CD4-positive, alpha-beta T cell treated with Interleukin-4 for 1 hour (primary cell): ENCODE data around the gene ZNF169.
"Not testable (repeated sequence)": the region's sequence is repeated elsewhere in the genome, so short reads cannot be mapped to it uniquely, and the experiment has no call there.

Experiments
- DNase-seq, 2 donors: peaks; one replicate each; pipeline ENCODE4 v3.0.0-alpha.2; 2020 to 2022

Gene ZNF169

DNA sequence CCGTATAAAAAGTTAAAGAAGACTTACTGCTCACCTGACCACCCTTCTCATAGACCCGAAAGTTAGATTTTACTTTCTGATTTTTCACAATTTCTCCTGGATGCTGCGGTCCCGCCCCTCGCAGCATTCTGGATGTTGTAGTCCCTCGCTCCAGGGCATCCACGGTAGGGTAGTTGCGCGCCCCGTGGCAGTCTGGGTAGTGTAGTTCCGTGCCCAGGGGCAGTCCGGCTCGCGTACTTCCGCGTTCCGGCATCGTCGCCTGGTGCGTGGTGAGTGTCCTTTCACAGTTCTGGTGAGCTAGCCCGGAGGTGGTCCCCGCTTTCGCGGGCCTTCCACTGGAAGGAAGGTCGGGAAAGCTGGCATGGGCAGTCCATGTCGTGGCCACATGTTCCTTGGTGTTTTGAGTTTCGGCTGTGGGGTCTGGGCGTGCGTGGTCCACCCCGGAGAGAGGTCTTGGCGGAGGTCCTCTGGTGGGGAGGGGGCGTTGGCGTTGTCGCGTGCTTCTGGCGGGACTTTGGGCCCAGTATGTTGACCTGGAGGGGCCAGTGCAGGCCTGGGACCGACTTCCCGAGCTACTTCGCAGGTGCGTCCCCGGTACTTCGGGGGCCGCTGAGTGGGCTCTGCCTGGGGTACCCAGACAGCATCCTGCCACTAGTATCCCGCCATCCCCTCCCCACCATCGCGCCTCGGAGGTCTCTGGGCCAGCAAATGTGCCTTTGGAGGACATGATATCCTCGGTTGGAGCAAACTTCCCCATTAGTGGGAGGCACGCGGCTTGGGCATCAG, at the start of gene ZNF169:
ZNF169 (plus strand) TSS at position 222 of the 786 bp plus-strand sequence. CDS start 19,515 bp downstream, outside the sequence.
- DNase-seq: peak; percentile 89 to 90

DNA sequence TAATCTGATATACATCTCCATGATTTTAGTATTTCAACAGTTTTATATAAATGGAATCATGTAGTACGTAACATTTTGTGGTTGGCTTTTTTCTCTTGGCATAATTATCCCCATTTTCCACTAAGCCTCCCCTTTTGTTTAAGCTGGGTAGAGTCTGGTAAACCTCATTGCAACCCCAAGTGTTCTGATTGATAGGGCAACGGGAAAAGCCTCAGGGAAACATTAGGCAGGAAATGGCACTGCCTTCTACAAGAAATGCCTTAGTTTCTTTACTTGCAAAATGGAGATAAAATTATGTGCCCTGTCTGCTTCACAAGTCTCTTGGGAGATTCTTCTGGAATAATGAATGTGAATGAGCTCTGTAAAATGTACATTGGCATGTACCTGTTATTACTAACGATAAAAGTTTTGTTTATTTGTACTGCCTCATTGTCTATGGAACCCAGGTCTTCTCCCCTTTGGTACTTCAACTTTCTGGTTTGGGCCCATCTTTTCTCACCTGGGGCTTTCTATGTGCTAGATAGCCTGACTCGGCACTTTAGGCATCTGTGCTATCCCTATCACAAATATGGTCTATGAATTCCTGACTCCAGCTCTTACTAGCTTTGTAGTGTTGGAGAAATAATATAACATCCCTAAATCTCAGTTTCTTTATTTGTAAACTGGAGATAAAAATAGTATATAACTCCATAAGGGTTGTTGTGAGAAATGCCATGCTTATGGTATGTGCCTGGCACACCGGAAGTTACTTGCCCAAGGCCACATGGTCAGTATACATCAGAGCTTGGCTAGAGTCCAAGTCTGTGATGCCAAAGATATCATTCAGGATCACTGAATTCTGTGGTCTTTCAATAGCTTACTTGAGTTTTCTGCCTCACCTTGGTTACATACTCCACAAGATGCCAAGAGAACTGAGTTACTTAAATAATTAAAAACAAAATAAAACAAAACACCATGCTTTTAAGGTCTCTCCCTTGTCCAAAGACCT, 48.2 kb upstream of the ZNF169 start:
- DNase-seq: no peak

DNA sequence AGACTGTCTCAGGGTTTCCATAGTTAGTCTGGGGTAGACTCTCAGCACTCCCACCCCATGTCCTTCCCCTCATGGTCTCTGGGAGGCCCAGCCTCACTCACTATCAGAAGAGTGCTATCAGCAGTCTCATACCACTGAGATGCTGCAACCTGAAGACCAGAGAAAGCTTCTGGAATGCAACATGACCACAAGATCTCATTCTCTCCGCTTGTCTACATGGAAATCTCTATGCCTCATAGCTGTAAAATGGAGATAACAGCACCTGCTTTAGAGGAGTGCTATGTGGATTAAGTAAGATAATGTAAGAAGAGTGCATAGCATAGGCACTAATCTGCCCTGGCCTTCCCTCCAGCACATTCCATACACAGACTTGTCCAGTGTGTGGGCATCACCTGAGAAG, 47.0 kb upstream of the ZNF169 start:
- no peak for DNase-seq

DNA sequence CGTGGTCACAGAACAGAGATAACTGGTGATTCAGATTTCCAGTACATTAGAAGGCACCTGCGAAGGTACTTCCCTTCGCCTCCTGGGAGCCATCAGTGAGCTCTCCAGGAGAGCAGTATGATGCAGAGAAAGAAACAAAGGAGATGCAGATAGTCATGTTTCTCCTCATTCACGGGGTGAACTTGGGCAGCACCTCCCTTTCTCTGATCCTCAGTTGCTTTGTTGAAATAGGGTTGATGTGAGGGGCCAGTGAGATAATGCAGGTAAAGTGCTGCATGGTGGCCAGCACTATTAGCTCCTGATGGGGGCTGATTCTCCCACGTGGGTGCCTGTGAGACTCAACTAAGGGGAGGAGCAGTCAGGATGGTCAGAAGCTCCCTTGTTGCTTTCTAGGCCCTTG, 46.6 kb upstream of the ZNF169 start:
- no peak for DNase-seq

DNA sequence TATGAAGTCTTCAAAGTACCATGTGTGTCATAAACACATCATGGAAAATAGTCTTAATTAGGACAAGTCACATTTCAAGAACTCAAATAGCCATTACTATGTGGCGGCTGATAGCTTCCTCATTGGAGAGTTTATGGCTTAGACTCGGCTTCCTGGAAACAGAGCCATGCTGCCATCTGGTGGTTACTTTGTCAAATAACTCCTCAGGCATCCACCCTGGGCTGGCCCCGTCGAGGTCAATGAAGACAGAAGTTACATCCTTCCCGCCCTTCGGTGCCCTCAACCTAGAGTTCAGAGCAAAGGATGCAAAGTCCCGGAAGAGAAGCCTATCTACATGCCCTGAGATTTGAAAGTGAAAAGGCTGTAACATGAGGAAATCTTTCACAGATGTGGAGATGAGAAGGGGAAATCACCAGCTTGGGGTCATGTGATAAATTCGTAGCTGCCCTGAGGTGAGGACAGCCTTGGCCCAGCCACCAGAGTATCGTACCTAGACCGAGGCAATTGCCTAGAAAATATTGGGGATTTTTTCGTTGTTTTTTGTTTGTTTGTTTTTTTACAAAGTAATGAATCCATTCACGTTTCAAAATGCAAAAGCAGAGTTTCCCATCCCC, 45.5 kb upstream of the ZNF169 start:
- DNase-seq: peak; percentile 77 to 80

DNA sequence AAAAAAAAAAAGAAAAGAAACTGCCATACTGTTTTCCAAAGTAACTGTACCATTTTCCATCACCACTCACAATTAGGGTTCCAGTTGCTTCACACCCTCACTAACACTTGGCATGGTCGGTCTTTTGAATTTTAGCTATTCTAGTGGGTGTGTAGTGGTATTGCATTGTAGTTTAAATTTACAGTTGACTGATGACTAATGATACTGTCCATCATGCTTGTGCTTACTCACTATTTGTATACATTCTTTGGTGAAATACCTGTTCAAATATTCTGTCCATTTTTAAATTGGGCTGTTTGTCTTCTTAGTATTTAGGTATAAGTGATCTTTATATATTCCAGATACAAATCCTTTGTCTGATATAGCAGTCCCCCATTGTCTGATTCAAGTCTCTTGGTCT, 36.2 kb upstream of the ZNF169 start:
- DNase-seq: no peak

DNA sequence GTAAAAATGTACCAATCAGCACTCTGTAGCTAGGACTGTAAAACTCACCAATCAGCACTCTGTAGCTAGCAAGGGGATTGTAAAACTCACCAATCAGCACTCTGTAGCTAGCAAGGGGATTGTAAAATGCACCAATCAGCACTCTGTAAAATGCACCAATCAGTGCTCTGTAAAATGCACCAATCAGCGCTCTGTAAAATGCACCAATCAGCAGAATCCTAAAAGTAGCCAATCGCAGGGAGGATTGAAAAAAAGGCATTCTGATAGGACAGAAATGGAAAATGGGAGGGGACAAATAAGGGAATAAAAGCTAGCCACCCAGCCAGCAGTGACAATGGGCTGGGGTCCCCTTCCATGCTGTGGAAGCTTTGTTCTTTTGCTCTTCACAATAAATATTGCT, 33.7 kb upstream of the ZNF169 start:
- DNase-seq: not testable (repeated sequence)

DNA sequence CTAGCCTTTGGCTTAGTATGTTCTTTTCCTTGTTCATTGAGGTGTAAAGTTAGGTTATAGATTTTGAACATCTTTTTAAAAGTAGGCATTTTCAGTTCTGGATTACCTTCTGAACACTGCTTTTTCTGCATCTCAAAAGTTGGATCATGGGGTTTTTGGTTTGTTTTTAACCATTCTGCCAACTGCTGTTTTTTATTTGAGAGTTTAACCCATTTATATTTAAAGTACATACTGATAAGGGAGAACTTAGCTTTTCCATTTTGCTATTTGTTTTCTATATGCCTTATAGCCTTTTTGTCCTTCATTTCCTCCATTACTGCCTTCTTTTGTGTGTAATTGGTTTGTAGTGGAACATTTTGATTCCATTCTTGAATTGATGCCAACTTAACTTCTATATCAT, 30.5 kb upstream of the ZNF169 start:
- no peak for DNase-seq

DNA sequence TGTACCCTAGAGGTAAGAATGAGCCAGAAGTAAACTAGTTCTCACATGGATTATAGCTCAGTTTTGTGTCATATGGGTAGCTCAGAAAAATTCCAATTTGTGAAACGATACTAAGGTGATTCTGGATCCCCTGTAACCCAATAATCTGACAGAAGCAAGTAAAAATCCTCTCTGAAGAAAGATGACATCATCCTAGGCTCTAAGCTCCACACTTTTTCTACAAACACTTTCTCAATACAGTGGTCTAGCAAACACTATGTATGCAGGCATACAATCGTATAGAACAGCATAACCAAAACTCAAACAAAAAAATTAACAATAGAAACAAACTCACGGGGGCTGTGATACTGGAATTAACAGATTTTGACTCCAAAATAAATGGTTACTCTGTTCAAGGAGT, 26.7 kb upstream of the ZNF169 start:
- DNase-seq: no peak

DNA sequence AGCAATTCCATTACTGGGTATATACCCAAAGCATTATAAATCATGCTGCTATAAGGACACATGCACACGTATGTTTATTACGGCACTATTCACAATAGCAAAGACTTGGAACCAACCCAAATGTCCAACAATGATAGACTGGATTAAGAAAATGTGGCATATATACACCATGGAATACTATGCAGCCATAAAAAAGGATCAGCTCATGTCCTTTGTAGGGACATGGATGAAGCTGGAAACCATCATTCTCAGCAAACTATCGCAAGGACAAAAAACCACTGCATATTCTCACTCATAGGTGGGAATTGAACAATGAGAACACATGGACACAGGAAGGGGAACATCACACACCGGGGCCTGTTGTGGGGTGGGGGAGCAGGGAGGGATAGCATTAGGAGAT, 18.0 kb upstream of the ZNF169 start:
- DNase-seq: not testable (repeated sequence)

DNA sequence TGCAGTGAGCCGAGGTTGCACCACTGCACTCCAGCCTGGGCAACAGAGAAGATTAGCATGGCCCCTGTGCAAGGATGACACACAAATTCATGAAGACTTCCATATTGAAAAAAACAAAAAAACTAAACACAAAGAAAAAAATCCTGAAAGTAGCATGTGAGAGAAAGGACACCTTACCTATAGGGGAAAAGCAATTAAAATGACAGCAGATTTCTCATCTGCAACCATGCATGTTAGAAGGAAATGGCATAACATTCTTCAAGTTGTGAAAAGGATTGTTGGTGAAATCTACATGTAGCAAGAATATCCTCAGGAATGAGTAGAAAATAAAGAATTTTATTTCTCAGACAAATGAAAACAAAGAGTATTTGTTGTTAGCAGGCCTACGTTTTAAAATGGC, 13.4 kb upstream of the ZNF169 start:
- DNase-seq: no peak

DNA sequence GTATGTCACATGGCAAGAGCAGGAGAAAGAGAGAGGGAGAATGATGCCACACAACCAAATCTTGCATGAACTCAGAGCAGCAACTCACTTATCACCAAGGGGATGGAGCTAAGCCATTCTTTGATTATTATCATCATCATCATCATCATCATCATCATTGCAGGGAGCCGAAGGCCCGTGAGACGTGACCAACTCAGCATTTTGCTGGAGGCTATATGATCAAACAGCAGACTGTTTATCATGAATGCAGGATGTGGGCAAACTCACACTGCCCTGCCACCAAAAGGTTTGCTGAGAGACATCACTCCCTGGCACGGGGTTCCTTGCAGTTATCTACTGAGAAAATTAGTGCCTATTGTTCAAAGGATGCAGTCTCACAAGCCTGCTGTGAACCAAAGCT, 8.6 kb upstream of the ZNF169 start:
- DNase-seq: peak; percentile 12 to 21

DNA sequence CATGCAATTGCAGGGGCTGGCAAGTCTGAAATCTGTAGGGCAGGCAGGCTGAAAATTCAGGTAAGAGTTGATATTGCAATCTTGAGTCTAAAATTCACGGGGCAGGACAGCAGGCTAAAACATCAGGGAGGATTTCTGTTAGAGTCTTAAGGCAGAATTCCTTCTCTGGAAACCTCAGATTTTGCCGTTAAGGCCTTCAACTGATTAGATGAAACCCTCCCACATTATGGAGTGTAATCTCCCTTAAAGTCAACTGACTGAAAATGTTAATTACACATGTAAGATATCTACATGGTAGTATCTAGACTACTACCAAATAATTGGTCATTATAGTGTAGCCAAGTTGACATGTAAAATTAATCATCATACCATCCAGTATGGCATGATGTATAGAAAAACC, 3.1 kb upstream of the ZNF169 start:
- no peak for DNase-seq

DNA sequence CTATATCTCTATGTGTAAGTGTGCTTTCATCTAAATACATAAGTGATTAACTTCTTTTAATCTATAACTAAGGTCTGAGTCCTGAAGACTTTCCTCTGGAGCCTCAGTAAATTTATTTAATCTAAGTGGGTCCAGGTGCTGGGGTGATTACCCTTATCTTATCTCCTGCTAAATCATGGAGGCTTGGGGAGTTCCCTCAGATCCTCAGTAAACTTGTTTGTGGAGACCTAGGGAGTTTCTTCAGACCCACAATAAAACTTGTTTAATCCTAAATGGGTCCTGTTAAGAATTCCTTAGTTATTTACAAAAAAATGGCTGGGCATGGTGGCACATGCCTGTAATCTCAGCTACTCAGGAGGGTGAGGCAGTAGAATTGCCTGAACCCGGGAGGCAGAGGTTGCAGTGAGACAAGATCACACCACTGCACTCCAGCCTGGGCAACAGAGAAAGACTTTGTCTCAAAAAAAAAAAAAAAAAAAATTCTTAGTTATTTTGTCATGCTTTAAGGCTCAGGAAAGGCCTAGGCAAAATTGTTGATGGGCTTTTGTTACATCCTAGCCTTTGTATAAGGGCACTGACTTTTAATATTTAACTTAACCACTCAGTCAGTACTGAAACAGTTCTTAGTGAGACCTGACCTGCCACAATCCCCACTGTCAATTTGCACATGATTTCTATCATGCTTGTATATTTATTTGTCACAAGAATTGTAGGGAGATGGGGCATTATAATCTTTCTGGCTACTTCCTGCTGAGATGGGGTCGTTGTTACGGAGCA, 6.7 kb downstream of the ZNF169 start:
- DNase-seq: not testable (repeated sequence)

DNA sequence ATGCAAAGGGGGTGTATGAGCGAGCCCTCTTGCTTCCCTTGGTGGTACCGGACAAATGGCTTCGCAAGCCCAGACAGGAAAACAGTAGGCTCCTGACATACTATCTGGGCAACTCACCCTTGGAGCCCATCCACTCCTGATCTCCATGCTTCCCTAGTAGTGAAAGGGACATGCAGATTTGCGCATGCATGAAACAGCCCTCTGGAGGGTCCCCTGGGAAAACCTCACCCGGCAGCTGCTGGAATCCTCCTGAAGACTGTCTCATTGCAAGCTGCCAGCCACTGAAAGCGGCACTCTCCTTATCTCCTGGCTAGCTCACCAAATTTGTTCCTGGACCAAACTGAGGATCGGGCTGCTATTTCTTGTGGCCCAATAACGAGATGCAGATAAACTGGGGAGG, 10.2 kb downstream of the ZNF169 start:
- DNase-seq: no peak

DNA sequence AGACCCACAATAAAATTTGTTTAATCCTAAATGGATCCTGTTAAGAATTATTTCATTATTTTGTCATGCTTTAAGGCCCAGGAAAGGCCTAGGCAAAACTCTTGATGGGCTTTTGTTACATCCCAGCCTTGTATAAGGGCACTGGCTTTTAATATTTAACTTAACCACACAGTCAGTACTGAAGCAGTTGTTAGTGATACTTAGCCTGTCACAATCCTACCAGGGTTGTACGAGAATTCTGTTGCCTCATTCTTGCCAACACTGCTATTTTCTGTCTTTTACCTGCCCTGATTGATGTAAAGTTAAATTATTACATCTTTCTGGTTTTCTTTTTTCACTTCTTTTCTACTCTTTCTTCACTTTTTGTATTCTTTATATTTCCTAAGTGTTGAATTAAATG, 10.9 kb downstream of the ZNF169 start:
- no peak for DNase-seq

DNA sequence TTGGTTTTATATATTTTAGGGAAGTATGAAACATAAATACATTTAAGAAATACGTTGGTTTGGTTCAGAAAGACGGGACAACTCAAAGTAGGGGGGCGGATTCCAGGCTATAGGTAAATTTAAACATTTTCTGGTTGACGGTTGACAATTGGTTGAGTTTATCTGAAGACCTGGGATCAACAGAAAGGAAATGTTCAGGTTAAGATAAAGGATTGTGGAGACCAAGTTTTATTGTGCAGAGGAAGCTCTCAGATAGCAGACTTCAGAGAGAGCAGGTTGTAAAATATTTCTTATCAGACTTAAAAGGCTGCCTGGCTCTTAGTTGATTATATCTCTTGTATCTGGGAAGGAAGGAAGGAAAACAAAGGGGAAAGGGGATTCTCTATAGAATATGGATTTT, 17.9 kb downstream of the ZNF169 start:
- DNase-seq: not testable (repeated sequence)

DNA sequence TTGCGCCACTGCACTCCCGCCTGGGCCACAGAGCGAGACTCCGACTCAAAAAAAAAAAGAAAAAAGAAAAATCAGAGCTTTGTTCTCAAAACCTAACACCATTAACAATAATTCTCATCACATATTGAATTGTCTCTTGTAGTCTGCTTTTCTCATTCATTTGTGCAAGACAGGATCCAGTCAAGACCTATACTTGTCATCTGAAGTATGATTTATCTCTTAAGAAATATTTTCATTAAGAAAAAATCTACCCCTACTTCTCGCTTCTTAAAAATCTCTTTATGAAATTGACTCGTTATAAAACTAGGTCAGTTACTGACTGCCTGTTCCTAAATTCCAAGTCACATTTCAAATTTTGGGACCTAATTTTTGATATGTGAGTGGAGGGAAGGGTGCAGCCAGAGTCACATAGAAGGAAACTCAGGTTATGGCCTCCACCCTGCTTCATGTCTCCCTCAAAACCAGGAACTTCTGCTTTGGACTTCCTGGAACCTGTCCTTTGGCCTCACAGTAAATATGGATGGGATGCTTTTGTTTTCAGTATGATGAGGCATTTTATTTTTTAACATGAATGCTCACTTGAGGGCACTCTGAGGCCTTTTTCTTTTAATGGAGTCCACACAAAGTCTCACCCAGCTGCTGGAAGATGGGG, 18.9 kb downstream of the ZNF169 start:
- DNase-seq: no peak

DNA sequence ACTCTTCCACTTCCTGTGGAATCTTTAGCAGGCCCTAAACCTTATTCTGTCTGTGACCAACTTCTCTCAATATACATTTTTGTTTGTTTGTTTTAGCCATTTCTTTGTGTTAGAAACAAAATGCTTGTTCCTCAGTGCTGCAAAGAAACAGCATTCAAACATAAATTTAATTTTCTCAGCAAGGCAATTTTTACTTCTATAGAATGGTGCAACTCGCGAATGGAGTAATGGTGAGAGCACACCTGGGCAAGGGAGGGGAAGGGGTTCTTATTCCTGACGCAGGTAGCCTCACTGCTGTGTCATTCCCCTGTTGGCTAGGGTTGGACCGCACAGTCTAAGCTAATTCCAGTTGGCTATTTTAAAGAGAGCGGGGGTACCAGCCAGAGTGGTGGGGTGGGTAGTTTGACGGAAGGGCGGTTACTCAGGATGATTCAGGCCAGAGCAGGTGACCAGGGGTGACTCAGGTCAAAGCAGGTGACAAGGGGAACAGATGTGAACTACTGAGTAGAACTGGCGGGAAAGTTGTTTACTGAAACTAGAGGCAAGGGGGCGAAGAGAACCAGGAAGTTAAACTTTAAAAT, 21.4 kb downstream of the ZNF169 start:
- no peak for DNase-seq

DNA sequence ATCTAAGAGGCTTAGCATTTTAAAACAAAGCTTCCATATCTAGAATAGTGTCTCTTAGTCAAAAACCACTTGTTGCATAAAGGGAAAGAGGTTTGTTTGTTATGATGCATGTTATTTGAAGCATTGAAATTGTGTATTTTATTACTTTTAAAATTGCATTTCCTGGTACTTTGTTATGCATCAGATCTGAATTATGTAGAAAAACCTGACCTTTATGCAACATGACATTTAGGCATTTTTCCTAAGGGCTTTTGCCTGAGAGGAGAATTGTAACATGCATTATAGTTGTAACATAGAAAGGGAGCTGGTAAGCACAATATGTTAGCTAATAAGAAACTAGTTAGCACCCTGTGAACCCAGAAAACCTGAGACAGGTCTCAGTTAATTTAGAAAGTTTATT, 22.0 kb downstream of the ZNF169 start:
- DNase-seq: no peak

DNA sequence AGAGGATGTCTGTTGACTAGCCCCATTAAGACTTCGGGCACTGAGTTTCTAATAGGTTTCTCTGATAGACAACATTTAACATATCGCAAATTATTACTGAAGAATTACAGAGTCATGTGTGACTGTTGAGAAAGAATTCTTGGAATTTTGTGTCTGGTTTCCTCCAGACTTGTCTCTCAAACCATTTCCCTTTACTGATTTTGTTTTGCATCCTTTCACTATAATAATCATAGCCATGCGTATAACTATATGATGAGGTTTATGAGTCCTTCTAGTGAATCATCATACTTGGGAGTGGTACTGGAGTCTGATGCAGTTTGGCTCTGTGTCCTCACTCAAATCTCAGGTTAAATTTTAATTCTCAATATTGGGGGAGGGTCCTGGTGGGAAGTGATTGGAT, 27.0 kb downstream of the ZNF169 start:
- no peak for DNase-seq
